IMR-90 (cell line): ENCODE measurements around the gene WDCP.

Experiments used
- CEBPB ChIP-seq: IDR thresholded peaks from 2 replicates; pipeline ENCODE4 v1.6.1; 2012; ENCODE audit warnings: low read depth, low read length, improper control_type of control experiment
- CTCF ChIP-seq: conservative IDR thresholded peaks from 2 replicates; pipeline ENCODE4 v1.5.1; 2012; ENCODE audit warnings: mild to moderate bottlenecking, low read depth, low read length, improper control_type of control experiment
- FOS ChIP-seq: fragments of 150-350 bp; IDR thresholded peaks from 2 replicates; pipeline ENCODE4 v1.6.1; 2016; ENCODE audit warnings: low read depth, low read length
- MAFK ChIP-seq: IDR thresholded peaks from 2 replicates; pipeline ENCODE4 v1.6.1; 2012; ENCODE audit warnings: low read depth, low read length, improper control_type of control experiment
- MAZ ChIP-seq: IDR thresholded peaks from 2 replicates; pipeline ENCODE4 v1.6.1; 2012; ENCODE audit warnings: low read depth, mild to moderate bottlenecking, low read length, improper control_type of control experiment, moderate library complexity, borderline replicate concordance
- MXI1 ChIP-seq: IDR thresholded peaks from 2 replicates; pipeline ENCODE4 v1.6.1; 2012; ENCODE audit warnings: low read depth, mild to moderate bottlenecking, low read length, moderate library complexity, borderline replicate concordance
- POLR2A ChIP-seq: IDR thresholded peaks from 2 replicates; pipeline ENCODE4 v1.6.1; 2012; ENCODE audit warnings: mild to moderate bottlenecking, low read depth, low read length
- RAD21 ChIP-seq: IDR thresholded peaks from 2 replicates; pipeline ENCODE4 v1.6.1; 2012; ENCODE audit warnings: low read length, improper control_type of control experiment
- RCOR1 ChIP-seq: IDR thresholded peaks from 2 replicates; pipeline ENCODE4 v1.6.1; 2012; ENCODE audit warnings: mild to moderate bottlenecking, low read length, improper control_type of control experiment; ENCODE audit not compliant: insufficient replicate concordance
- RFX5 ChIP-seq: IDR thresholded peaks from 2 replicates; pipeline ENCODE4 v1.8.0; 2012; ENCODE audit warnings: low read depth, mild to moderate bottlenecking, low read length, moderate library complexity
- SMC3 ChIP-seq: fragments of 150-350 bp; IDR thresholded peaks from 2 replicates; pipeline ENCODE4 v1.6.1; 2016; ENCODE audit warnings: low read depth, mild to moderate bottlenecking, antibody characterized with exemption, low read length, moderate library complexity
- TF ChIP-seq, protein P1 (sequence below): fragments of 150-350 bp; IDR thresholded peaks from 2 replicates; pipeline ENCODE4 v1.6.1; 2017; ENCODE audit warnings: mild to moderate bottlenecking, antibody characterized with exemption, low read length, low read depth
- TF ChIP-seq, protein P2 (sequence below): fragments of 150-350 bp; IDR thresholded peaks from 2 replicates; pipeline ENCODE4 v1.6.1; 2016; ENCODE audit warnings: low read depth, mild to moderate bottlenecking, low read length, moderate library complexity, borderline replicate concordance

GRCh38 chr2:24051833-24052232 is 4.6 kb upstream of the WDCP start:
- TF ChIP-seq CTCF (no peak), MAFK (no peak), SMC3 (no peak), RCOR1 (no peak), POLR2A (no peak), CEBPB (no peak), MAZ (no peak), RAD21 (no peak), FOS (no peak), MXI1 (no peak), RFX5 (no peak)
- TF ChIP-seq, protein P1, sequence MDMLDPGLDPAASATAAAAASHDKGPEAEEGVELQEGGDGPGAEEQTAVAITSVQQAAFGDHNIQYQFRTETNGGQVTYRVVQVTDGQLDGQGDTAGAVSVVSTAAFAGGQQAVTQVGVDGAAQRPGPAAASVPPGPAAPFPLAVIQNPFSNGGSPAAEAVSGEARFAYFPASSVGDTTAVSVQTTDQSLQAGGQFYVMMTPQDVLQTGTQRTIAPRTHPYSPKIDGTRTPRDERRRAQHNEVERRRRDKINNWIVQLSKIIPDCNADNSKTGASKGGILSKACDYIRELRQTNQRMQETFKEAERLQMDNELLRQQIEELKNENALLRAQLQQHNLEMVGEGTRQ: no peak
- TF ChIP-seq, protein P2, sequence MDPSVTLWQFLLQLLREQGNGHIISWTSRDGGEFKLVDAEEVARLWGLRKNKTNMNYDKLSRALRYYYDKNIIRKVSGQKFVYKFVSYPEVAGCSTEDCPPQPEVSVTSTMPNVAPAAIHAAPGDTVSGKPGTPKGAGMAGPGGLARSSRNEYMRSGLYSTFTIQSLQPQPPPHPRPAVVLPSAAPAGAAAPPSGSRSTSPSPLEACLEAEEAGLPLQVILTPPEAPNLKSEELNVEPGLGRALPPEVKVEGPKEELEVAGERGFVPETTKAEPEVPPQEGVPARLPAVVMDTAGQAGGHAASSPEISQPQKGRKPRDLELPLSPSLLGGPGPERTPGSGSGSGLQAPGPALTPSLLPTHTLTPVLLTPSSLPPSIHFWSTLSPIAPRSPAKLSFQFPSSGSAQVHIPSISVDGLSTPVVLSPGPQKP: no peak
